Fibroblast of skin of right quadriceps (primary cell): Measurements from ENCODE around the gene TMEM42.
"Not testable (repeated sequence)": the region's sequence is repeated elsewhere in the genome, so short reads cannot be mapped to it uniquely, and the experiment has no call there.

Experiments used
- DNase-seq: peaks from one replicate; pipeline ENCODE4 v3.0.0-alpha.2; 2013

The TMEM42 gene

DNA sequence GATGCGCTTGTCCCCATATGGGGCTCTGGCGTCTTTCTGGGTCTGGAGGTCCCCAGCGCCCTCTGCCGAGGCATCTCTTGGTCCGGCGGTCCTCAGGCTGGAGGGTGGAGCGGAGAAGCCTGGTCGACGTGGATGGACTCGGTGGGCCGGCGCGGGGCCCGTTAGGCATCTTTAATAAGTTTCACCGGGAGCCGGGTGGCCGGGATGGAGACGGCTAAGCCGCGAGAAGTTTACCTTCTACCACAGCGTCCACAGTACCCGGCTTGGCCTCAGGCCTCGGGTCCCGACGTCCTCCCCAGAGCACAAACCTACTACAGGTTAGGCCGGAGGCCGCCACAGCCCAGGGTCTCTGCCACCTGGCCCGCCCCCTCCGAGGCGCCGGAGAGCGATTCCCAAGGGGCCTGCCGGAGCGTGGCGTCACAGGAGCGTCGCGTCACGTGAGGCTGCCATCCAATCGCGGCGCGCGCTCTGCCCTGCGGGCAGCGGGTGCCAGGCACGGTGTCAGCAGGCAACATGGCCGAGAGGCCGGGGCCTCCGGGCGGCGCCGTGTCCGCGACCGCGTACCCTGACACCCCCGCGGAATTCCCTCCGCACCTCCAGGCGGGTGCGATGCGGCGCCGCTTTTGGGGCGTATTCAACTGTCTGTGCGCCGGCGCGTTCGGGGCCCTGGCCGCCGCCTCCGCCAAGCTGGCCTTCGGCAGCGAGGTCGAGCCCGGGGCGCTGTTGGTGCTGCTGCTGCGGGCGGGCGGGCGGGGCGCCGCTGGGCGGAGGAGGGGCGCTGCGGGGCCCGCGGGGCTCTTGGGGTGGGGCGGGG, at the start of gene TMEM42:
TSS of gene TMEM42 (plus strand) at position 501 of the 814 bp plus-strand sequence. CDS start at position 514, 13 bp downstream.
- DNase-seq: peak; percentile 90

DNA sequence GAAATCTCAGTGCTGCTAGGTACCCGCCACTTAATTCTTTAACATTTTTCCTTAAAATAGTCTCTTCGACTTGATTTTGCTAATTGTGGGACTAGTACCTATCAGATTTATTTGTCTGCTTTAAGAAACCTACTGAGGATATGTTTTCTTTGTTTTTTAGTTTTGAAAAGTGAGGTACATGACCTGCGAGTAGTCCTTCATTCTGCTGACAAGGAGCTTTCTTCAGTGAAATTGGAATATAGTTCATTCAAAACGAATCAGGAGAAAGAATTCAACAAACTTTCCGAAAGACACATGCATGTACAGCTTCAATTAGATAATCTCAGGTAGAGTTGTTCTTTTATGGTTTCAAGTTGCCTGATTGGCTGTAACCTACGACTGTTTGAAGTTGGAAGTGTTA, 47.0 kb upstream of the TMEM42 start:
- DNase-seq: no peak

DNA sequence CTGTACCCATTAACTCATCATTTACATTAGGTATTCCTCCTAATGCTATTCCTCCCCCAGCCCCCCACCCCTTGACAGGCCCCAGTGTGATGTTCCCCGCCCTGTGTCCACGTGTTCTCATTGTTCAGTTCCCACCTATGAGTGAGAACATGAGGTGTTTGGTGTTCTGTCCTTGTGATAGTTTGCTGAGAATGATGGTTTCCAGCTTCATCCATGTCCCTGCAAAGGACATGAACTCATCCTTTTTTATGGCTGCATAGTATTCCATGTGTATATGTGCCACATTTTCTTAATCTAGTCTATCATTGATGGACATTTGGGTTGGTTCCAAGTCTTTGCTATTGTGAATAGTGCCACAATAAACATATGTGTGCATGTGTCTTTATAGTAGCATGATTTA, 45.4 kb upstream of the TMEM42 start:
- DNase-seq: not testable (repeated sequence)

DNA sequence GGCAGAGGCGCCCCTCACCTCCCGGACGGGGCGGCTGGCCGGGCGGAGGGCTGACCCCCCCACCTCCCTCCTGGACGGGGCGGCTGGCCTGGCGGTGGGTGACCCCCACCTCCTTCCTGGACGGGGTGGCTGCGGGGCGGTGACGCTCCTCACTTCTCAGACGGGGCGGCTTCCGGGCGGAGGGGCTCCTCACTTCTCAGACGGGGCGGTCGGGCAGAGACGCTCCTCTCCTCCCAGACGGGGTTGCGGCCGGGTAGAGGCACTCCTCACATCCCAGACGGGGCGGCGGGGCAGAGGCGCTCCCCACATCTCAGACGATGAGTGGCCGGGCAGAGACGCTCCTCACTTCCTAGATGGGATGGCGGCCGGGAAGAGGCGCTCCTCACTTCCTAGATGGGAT, 40.5 kb upstream of the TMEM42 start:
- DNase-seq: not testable (repeated sequence)

DNA sequence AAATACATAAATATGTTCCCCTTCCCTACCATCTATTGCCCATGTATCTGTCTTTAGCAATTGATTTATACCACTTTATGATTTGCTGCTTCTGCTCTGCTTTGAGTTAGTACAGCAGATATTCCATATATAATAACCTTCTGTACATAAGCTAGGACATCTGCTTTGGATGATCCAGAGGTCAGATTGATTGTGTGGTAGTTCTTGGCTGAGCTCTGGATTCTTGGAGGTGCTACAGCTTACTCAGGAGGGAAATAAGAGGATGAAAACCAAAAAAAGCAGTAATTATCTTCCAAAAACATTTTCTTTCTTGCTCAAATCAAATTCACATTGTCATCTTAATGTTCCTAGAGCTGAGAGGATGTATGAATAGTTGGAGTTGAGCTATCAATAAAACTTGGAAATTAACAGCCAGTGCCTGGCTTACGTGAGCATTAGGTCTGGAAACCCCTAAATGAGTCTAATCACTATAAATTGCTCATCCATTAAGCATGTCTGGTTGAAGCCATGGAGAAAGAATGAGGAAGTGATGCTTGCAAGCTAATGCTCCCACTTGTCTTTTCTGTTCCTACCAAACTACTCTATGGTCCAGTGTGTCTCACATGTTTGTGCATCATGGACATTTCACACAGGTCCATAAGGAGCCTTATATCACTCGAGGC, 36.3 kb upstream of the TMEM42 start:
- DNase-seq: peak; percentile 71

DNA sequence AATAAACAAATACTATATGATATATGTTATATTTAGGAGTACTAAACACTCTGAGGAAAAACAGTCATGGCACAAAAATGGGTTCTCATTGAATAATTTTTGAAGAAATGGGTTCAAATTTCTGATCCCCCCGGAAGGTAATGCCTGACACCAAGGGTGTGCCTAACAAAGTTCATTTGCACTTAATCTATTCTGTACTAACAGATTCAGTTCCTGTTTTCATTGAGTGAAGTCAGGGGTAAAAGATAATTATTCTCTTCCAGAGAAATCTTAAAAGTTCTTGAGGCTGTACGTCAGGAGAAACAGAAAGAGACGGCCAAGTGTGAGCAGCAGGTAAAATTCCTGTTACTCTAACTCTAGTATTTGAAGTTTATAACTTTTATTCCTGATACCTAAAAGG, 34.5 kb upstream of the TMEM42 start:
- DNase-seq: no peak

DNA sequence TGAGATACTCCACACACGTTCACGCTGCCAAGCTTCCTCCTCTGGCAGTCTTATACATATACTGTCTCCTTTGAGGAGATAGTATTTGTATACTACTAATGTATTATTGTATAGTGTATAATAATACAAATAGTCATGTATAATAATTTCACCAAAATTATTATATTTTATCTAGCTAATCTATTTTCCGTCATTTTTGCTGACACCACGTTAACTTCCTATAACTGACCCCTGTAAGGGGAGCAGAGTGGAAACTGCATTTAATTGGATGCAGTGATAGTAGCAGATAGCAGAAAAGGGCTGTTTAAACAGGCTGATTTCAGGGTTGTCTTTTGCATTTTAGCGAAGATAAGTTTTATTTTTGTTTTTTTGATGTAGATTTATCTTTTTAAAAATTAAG, 30.5 kb upstream of the TMEM42 start:
- DNase-seq: no peak

DNA sequence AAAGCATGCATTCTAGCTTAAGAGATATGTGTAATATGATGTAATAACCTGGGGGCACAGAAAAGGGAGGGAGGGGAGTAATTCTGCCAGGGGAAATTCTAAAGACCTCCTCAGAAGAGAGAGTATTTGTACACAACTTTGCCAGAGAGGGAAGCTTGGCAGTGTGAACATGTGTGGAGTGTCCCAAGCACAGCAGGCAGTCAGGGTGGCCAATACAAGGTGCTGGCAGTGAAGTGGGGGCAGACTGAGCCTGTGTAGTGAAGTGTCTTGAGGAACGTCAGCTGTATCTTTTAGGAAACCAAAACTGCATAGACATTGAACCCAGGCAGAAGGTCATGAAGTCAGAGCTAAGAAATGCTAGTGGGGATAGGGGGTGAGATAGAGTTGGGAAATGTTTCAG, 29.7 kb upstream of the TMEM42 start:
- DNase-seq: no peak

DNA sequence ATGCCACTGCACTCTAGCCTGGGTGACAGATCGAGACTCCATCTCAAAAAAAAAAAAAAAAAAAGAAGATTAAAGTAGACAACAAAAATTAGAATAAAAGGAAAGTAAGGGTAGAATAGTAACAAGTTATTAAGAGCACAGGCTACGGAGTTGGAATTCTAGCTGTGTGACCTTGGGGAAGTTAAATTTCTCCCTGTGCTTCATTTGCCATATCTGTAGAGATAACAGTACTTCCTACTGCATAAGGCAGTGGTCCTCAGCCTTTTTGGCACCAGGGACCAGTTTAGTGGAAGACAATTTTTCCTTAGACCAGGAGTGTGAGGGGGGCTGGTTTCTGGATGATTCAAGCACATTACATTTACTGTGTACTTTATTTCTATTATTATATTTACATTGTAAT, 28.7 kb upstream of the TMEM42 start:
- no peak for DNase-seq

DNA sequence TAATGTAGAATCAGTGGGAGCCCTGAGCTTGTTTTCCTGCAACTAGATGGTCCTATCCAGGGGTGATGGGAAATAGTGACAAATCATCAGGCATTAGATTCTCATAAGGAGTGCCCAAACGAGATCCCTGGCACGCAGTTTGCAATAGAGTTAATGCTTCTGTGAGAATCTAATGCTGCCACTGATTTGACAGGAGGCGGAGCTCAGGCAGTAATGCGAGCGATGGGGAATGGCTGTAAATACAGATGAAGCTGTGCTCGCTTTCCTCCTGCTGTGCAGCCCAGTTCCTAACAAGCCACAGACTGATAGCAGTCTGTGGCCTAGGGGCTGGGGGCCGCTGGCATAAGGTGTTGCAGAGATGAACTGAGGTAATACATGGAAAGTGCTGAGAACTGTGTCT, 28.3 kb upstream of the TMEM42 start:
- no peak for DNase-seq

DNA sequence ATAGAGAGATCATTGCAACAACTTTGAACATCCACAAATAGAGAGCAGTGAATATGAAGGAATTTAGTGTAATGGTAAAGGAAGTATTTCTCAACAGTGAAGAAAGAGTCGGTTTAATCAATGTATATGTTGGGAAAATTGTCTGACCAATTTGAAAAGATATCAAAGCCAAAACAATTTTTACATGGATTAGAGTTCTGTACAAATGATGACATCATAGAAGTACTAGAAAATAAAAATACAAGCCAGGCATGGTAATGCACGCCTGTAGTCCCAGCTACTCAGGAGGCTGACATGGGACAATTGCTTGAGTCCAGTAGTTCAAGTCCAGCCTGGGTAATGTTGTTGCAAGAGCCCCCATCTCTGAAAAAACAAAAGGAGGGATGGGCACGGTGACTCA, 26.0 kb upstream of the TMEM42 start:
- DNase-seq: no peak

DNA sequence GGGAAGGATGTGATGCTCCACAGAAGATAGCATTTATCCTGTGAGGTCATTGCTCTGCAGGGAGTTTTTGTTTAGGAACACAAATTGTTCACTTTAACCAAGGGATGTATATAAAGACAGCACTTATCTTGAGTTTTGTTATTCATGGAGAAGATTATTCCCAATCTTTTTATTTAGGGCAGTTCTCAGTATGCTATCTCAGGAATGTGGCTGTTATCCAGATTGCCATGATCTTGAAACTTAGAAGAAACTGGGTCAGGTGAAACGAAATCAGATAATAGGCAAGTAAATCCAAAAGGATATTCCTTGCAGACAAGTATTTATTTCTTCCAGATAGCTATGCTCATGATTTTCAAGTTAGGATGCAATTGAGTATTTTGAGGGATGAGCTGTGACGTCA, 19.3 kb upstream of the TMEM42 start:
- no peak for DNase-seq

DNA sequence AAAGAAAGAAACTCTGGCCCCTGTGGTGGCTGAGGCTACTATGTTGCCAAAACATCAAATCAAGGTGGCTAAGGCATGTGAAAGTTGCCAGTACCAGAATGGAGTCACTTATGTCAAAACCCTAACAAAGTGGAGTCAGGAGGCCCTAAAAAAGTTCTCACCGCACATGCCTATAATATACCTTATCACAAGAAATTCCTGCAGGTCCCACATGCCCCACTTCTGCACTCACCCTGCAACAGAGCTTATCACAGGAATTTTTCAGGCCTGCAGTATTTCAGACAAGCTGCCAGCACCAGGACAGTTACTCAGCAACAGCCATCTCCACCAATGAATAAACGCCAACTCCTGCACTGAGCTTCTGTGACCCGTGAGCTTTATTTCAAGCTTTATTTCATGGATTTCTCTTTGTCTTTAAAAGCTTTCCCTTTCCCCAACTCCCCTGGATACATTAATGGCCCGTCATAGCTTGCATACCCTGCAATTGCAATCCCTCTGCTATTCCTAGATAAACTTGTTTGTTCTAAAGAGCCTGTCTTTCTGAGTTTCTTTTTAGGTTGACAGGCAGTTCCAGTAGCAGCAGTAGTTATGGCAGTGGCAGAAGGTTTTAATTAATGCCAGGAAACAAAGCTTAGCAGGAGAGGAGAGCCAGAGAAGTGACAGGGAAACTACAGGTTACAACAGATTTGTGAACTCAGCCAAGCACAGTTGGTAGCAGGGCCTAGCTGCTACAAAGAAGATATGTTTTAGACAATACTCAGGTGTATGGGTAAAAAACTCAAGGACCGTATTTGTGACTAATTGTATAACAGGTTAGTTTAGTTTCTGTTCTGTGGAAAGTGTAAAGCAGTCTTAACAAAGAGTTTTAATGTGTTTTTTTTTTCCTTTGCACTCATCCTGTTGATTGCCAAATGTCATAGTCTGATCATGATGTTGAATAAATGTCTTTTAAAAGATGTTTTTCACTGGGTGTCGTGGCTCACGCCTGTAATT, 15.9 kb upstream of the TMEM42 start:
- peak; percentile 29 for DNase-seq

DNA sequence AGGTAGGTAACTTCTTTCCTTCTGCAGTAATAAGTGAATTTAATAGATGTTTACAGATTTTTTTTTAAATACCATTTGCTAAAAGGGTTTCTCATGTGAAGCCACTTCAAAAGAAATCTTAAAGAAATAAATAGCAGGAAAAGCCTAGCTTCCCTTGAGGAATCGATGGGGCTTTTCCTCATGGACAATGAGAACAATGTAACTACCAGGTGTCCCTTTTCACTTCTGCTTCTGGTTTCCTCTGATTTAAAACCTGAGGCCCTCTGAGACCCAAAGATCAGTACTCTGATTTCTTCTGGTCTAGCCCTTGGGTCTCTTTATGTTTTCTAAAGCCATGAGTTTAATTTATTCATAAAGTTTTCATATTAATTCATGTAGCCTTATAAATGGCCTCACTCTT, 13.1 kb upstream of the TMEM42 start:
- no peak for DNase-seq

DNA sequence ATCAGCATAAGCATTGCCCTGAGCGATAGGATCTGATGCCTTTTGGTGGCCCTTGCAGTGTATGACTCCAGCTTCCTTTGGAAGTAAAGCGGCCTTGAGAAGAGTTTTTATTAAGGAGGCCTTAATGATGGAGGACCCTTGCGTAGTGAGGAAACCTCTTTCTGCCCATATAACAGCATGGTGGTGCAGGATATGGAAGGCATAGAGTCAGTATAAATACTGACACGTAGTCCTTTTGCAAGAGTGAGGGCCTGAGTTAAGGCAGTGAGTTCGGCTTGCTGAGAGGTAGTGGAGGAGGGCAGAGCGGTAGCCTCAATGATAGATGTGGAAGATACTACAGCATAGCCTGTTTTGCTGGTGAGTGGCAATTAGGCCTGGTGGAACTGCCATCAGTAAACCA, 5.0 kb upstream of the TMEM42 start:
- DNase-seq: not testable (repeated sequence)

DNA sequence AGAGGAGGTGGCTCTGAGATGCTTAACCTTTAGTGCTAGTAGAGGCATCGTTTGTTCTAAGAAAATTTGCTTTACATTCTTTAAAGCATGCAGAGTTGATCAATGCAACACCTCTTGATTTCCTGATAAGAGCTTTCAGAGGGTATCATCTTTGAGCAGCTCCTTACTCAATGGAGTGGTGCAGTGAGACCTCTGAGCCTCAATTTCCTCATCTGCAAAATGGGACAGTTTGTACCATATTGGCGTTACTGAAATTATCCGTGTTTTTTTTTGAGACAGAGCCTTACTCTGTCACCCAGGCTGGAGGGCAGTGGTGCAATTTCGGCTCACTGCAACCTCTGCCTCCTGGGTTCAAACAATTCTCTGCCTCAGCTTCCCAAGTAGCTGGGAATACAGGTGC, 1.6 kb upstream of the TMEM42 start:
- DNase-seq: no peak

DNA sequence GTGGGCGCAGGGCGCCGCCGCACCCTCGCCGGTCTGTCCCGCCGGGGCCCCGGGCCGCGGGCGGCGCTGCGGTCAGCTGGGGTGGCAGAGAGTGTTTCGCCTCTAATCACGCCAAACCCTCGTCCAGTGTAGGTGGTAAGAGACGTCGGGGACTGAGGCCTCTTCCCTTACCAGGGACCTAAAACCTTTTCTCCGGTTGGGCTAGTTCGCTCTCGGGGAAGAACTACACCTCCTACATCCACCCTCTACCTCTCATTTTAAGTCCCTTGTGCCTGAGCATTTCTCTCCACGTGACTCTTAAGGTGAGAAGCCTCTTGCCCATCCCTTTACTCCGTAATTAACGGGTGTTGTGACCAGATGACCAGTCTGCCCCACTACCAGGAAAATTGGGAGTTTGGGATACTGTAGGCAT, 520 bp downstream of the TMEM42 start:
- peak; percentile 13 for DNase-seq

DNA sequence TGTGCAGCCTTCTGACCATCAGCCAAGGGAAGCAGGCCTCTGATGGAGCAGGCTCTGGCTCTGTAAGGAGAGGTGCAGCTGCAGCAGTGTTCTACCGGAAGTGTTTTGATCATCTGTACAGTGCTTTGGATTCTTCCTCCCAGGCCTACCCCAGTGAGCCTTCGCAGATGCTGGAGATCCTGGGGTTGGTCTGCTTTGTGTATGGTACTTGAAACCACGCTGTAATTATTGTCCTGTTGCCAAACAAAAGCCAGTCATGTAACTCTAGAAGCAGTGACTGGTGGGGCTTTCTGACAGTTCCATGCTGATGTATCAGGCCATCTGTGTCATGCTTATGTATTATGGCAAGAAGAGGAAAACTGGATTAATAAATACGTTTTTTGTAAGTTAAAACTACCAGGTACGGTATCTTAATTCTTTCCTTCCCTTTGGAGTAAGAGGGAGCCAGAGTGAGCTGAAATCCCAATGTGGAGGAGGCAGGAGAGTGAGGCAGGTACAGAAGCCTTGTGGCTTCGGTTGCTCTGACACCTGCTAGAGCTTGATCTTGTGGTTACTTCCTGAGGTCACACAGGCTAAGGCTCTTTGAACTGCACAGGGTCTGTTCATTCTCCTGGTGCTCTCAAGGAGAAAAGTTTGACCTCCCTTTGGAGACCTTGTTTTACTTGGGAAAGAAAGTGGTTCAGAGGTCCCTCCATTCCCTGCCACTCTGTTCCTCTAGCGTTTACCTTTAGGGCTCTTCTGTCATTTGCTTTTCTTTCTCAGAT, 3.7 kb downstream of the TMEM42 start:
- no peak for DNase-seq

DNA sequence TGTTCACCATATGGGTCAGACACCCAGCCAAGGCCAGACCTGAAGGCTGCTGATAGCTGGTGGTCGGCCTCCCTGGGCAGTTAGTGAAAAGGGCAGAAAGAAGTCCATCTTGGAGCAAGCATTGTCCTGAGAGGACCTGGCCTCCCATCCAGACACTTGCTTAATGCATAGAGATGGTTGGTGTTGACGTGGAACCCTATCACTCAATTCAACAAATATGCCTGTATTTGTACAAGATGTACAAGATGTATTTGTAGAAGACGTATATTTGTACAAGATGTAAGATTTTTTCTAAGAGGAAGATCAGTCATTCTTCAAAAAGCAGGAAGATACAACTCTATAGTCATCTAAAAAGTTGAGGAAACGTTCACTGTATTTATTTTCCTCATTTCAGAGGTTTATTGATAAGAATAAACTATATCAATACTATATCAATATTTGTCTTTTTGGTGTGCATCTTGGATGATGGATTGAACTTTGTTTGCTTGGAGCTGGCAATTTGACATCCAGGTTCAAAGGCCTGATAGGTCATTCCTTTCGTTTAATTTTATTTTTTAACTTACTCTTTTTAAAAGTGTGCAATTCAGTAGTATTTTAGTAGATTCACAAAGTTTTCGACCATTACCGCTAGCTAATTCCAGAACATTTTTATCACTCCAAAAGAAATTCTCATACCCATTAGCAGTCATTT, 5.9 kb downstream of the TMEM42 start:
- no peak for DNase-seq

DNA sequence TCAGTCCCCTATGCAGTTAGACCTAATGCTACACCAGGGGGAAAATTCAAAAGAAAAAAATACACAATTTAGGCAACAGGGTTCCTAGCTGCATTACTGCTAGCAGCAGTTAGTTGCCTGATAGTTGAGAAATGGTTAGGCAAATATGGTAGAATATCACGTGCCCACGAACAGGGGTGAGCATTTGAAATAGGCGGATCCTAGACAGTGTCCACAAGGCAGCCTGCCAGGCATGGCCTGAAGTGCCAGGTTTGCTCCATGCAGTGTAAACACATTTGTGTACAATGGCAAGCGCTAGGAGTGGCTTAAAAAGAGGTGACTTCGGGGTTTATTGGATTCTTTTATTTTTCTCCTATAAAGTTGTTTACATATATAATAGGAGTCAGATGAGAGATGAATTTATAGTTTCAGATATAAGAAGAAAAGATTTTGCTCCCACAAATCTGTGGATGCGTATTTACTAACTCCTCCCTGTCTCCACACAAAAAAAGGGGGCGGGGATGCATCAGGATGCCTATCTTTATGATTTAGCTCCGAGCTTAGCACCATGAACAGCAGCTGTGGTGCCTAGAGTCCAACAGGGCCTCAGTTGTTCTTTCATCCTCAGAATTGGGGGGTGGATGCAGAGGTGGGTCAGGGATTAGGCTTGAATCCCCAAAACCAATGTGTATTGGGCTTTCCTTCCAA, 8.8 kb downstream of the TMEM42 start:
- DNase-seq: no peak

DNA sequence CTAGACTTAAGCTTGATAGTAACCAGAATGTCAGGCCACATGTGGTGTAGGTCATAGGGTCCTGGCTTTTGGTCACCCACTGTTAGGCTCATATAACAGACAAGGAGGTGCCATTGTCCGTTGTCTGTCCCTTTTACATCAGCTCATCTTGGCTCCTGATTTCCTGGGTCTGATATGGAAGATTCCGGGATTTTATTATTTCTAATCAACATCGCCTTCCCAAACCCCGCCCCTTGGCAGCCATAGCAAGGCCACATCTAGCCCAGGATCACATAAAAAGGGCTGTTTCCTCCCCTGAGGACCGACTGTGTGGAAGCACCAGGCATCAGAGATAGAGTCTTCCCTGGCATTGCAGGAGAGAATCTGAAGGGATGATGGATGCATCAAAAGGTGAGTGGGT, 12.6 kb downstream of the TMEM42 start, which contains the start of gene TGM4:
TSS of gene TGM4 (plus strand) at position 301 of the 400 bp plus-strand sequence. CDS start at position 372, 71 bp downstream.
- DNase-seq: no peak
